Stimulated activated CD8-positive, alpha-beta memory T cell treated with anti-CD3 and anti-CD28 coated beads, Interleukin-15, amount 100 ng/mL, for 24 hours (primary cell): Measurements from ENCODE around the gene PFDN6.
A peak's percentile ranks its signal among the peaks of the same experiment; 100 is the strongest.

Experiments
- DNase-seq: peaks from one replicate; pipeline ENCODE4 v3.0.0-alpha.2; 2020; ENCODE audit warnings: low read depth

The PFDN6 gene

GRCh38 chr6:33295621-33296369 is 6.4 kb downstream of the PFDN6 start:
- no peak for DNase-seq

- no peak for DNase-seq
Observed at GRCh38 chr6:33296797-33297405, 7.5 kb downstream of the PFDN6 start.

GRCh38 chr6:33297406-33297955 is 8.1 kb downstream of the PFDN6 start:
- DNase-seq: no peak

- DNase-seq: no peak
Observed at GRCh38 chr6:33297956-33298772, 8.8 kb downstream of the PFDN6 start.

GRCh38 chr6:33298773-33299236 is 9.4 kb downstream of the PFDN6 start, which contains the start of gene RGL2:
Gene RGL2 (minus strand): TSS chr6:33298942. CDS start chr6:33298610, 332 bp downstream.
- no peak for DNase-seq

- peak; percentile 87 for DNase-seq
Observed at GRCh38 chr6:33299237-33299944, 10.0 kb downstream of the PFDN6 start.

- no peak for DNase-seq
Observed at GRCh38 chr6:33301877-33302276, 12.5 kb downstream of the PFDN6 start.

- no peak for DNase-seq
Observed at GRCh38 chr6:33304216-33304615, 14.8 kb downstream of the PFDN6 start.

- no peak for DNase-seq
Observed at GRCh38 chr6:33305052-33305451, 15.7 kb downstream of the PFDN6 start.

GRCh38 chr6:33306356-33306755 is 17.0 kb downstream of the PFDN6 start:
- DNase-seq: no peak

- DNase-seq: no peak
Observed at GRCh38 chr6:33312361-33313104, 23.1 kb downstream of the PFDN6 start.

GRCh38 chr6:33313105-33313708 is 23.8 kb downstream of the PFDN6 start:
- DNase-seq: no peak

GRCh38 chr6:33313709-33314514 is 24.5 kb downstream of the PFDN6 start, which contains the start of gene TAPBP:
Gene TAPBP (minus strand): TSS chr6:33314078. CDS start chr6:33314041, 37 bp downstream.
- DNase-seq: no peak

GRCh38 chr6:33314515-33314942 is 25.1 kb downstream of the PFDN6 start:
- DNase-seq: no peak

- DNase-seq: no peak
Observed at GRCh38 chr6:33314943-33315792, 25.8 kb downstream of the PFDN6 start.

GRCh38 chr6:33315793-33316602 is 26.6 kb downstream of the PFDN6 start:
- DNase-seq: no peak

GRCh38 chr6:33316603-33317418 is 27.4 kb downstream of the PFDN6 start:
- no peak for DNase-seq
